ENCODE data around the gene BICRA. TPM values are rescaled to one million over a fixed set of nuclear protein-coding genes. Genes with fewer than 3 reads are reported as not detected.

BICRA gene
- total and polyA plus RNA-seq, 9 of the 15 experiments (the other 6 are each of a cell fraction or from before 2014, with no cell fraction given): 0.01 to 8.8 (median 1.2) TPM

GRCh38 chr19:47646924-47647323 lies 38.0 kb downstream of the BICRA start (continued):
- TF ChIP-seq ETV6 (IDR thresholded peaks at IDR 0.05; ENCODE audit: borderline replicate concordance in 1 of 2, low read depth in 2 of 2, low read length in 1 of 2) (no peak), ETV6 (CRISPR knock-in tag; IDR thresholded peaks at IDR 0.05; ENCODE audit: borderline replicate concordance) (no peak), ZNF324 (CRISPR knock-in tag; IDR thresholded peaks at IDR 0.05) (no peak), ZNF146 (CRISPR knock-in tag; IDR thresholded peaks at IDR 0.05; ENCODE audit: unreplicated experiment) (peak; percentile 98), RBM25 (IDR thresholded peaks at IDR 0.05; ENCODE audit: low read depth, low read length, severe bottlenecking) (peak; percentile 50), CREB3L1 (IDR thresholded peaks at IDR 0.05; ENCODE audit: borderline replicate concordance, low read depth) (no peak), ZNF347 (CRISPR knock-in tag; IDR thresholded peaks at IDR 0.05; ENCODE audit: low read depth) (no peak), RREB1 (CRISPR knock-in tag; IDR thresholded peaks at IDR 0.05) (no peak), HINFP (tag; conservative IDR thresholded peaks at IDR 0.05; ENCODE audit: low read depth) (no peak), EZH2 (IDR thresholded peaks at IDR 0.05; ENCODE audit: borderline replicate concordance, low read depth, low read length) (no peak), CBFA2T3 (IDR thresholded peaks at IDR 0.05) (no peak), ZNF445 (CRISPR knock-in tag; IDR thresholded peaks at IDR 0.05; ENCODE audit: low read depth) (no peak), BCOR (IDR thresholded peaks at IDR 0.05) (peak; percentile 57; the same call in 1 of the 2 replicates), PHF20 (IDR thresholded peaks at IDR 0.05; ENCODE audit: partially characterized antibody) (no peak), NFIX (CRISPR knock-in tag; IDR thresholded peaks at IDR 0.05; ENCODE audit: low read depth) (no peak), BHLHE40 (IDR thresholded peaks at IDR 0.05; ENCODE audit: low read length) (no peak)
- TF ChIP-seq, protein P1, sequence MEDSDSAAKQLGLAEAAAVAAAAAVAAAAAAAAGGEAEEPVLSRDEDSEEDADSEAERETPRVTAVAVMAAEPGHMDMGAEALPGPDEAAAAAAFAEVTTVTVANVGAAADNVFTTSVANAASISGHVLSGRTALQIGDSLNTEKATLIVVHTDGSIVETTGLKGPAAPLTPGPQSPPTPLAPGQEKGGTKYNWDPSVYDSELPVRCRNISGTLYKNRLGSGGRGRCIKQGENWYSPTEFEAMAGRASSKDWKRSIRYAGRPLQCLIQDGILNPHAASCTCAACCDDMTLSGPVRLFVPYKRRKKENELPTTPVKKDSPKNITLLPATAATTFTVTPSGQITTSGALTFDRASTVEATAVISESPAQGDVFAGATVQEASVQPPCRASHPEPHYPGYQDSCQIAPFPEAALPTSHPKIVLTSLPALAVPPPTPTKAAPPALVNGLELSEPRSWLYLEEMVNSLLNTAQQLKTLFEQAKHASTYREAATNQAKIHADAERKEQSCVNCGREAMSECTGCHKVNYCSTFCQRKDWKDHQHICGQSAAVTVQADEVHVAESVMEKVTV (CRISPR knock-in tag; IDR thresholded peaks at IDR 0.05): no peak

Data from K562 (cell line).